ENCODE data around the gene GRK2. TPM values are rescaled to one million over a fixed set of nuclear protein-coding genes. Genes with fewer than 3 reads are reported as not detected.
A peak's percentile ranks its signal among the peaks of the same experiment; 100 is the strongest.

GRK2 gene
- total and polyA plus RNA-seq, 2 donors (not counting 3 experiments of a cell fraction or from before 2014, with no cell fraction given), result 57.9 to 62.3 TPM

DNA sequence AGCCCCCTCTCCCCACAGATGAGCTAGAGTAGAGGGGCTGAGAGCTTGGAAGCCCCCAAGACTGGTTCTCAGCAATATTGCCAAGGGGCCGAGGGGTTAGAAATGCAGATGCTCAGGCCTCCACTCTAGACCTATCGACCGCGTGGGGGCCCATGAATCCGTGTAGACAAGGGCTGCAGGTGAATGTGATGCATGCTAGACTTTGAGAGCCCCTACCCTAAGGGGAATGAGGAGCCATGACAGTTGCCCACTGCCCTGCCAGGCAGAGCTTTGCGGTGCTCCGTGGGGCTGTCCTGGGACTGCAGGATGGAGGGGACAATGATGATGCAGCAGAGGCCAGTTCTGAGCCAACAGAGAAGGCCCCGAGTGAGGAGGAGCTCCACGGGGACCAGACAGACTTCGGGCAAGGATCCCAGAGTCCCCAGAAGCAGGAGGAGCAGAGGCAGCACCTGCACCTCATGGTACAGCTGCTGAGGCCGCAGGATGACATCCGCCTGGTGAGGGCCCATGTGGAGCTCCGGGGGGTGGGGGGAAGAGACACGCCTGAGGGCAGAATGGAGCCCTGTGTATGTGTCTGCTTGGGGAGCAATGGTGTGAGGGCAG is 38.3 kb downstream of the GRK2 start:
- Histone ChIP-seq H3K9me1 (replicated peaks; ENCODE audit: control insufficient read depth, extremely low read depth, insufficient read depth, low read length) (no peaks in the 10 kb centered on the region), H3K36me3 (ENCODE audit: control insufficient read depth in 2 of 2, extremely low read depth in 1 of 2, insufficient read depth in 2 of 2, low read length in 2 of 2) (peaks cover 0 to 19% of the 10 kb centered on the region in 2 experiments), H3K4me3 (replicated peaks in 1 of 3; ENCODE audit: insufficient read depth in 1 of 3, low read depth in 1 of 3, low read length in 3 of 3) (peak overlapping the region in 1 of 3 experiments; percentile 89), H3K27ac (ENCODE audit: insufficient read depth, low read depth, low read length) (no peak overlapping the region), H3K4me2 (ENCODE audit: insufficient read depth, low read length) (peak overlapping the region; percentile 58), H2AFZ (ENCODE audit: low read depth, low read length) (no peak overlapping the region), H3K27me3 (ENCODE audit: control insufficient read depth in 2 of 2, insufficient read depth in 2 of 2, low read length in 2 of 2) (no peaks in the 10 kb centered on the region), H3K9me3 (replicated peaks; ENCODE audit: control insufficient read depth, insufficient read depth, low read length) (no peaks in the 10 kb centered on the region), H3K4me1 (ENCODE audit: control insufficient read depth, extremely low read depth, insufficient read depth, low read length) (peaks cover 3% of the 10 kb centered on the region), H3K79me2 (ENCODE audit: control insufficient read depth, insufficient read depth, low read length) (no peaks in the 10 kb centered on the region), H3K9ac (replicated peaks; ENCODE audit: extremely low read depth, insufficient read depth, low read length) (no peak overlapping the region), H4K20me1 (replicated peaks; ENCODE audit: control insufficient read depth, extremely low read depth, insufficient read depth, low read length) (no peaks in the 10 kb centered on the region)
- no peak for TF ChIP-seq EZH2 (IDR thresholded peaks at IDR 0.05; ENCODE audit: borderline replicate concordance, low read depth, low read length, severe bottlenecking)
- no peak for TF ChIP-seq MYC (IDR thresholded peaks at IDR 0.05; ENCODE audit: low read depth, low read length)
- TF ChIP-seq, protein P1, sequence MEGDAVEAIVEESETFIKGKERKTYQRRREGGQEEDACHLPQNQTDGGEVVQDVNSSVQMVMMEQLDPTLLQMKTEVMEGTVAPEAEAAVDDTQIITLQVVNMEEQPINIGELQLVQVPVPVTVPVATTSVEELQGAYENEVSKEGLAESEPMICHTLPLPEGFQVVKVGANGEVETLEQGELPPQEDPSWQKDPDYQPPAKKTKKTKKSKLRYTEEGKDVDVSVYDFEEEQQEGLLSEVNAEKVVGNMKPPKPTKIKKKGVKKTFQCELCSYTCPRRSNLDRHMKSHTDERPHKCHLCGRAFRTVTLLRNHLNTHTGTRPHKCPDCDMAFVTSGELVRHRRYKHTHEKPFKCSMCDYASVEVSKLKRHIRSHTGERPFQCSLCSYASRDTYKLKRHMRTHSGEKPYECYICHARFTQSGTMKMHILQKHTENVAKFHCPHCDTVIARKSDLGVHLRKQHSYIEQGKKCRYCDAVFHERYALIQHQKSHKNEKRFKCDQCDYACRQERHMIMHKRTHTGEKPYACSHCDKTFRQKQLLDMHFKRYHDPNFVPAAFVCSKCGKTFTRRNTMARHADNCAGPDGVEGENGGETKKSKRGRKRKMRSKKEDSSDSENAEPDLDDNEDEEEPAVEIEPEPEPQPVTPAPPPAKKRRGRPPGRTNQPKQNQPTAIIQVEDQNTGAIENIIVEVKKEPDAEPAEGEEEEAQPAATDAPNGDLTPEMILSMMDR (IDR thresholded peaks at IDR 0.05; ENCODE audit: extremely low read depth in 1 of 2, insufficient read depth in 1 of 2, low read depth in 1 of 2, low read length in 2 of 2), result no peak
- no peak for TF ChIP-seq JUN (IDR thresholded peaks at IDR 0.05; ENCODE audit: borderline replicate concordance, insufficient read depth, insufficient read length, low read depth)
- TF ChIP-seq MAX (IDR thresholded peaks at IDR 0.05; ENCODE audit: insufficient read depth, insufficient read length), result no peak
- TF ChIP-seq FOS (IDR thresholded peaks at IDR 0.05; ENCODE audit: borderline replicate concordance, insufficient read depth, low read length), result no peak
- no peak for TF ChIP-seq GATA2 (IDR thresholded peaks at IDR 0.05; ENCODE audit: insufficient read depth, insufficient read length, low read depth, low read length)
- TF ChIP-seq POLR2AphosphoS5 (IDR thresholded peaks at IDR 0.05; ENCODE audit: insufficient read depth, low read depth, low read length), result no peak
- TF ChIP-seq POLR2A (IDR thresholded peaks at IDR 0.05; ENCODE audit: low read depth, low read length), result no peak
- DNase-seq (ENCODE audit: low read depth, low spot score), result no peak
- intact Hi-C loops (cut with micrococcal nuclease) (no loop called here), dilution Hi-C loops (cut with MboI; ENCODE audit: extremely low pct_ligation_motif_present, low sequenced_read_pairs) (no loop called here)
- BruUV-seq (replicated peaks), result no TSS peak
- CTCF ChIA-PET, result interaction anchor here (1.3 kb wide), 1 partner anchor 78 kb away, joined by 4 read pairs; no protein-coding TSS in a partner anchor
- FAIRE-seq, result no peak
- POLR2A ChIA-PET, result no interaction called here
